Keratinocyte (primary cell): ENCODE results near the gene SCARB1.

Source experiments
- CTCF ChIP-seq, 3 experiments: IDR thresholded peaks in 1 of 3; conservative IDR thresholded peaks in 1 of 3; optimal IDR thresholded peaks in 1 of 3; 2 replicates in 2 of 3; 3 replicates in 1 of 3; pipeline versions ENCODE3 to v1.5.1; 2011; ENCODE audit warnings: low read length in 3 of 3, mild to moderate bottlenecking in 3 of 3, moderate library complexity in 2 of 3, control low read depth in 1 of 3, inconsistent platforms in 1 of 3; ENCODE audit not compliant: insufficient read depth in 2 of 3; ENCODE audit errors: extremely low read depth in 1 of 3
- EZH2 ChIP-seq: IDR thresholded peaks from one replicate; pipeline ENCODE4 v1.6.1; 2012; ENCODE audit warnings: inconsistent platforms, mild to moderate bottlenecking, low read length, moderate library complexity

DNA sequence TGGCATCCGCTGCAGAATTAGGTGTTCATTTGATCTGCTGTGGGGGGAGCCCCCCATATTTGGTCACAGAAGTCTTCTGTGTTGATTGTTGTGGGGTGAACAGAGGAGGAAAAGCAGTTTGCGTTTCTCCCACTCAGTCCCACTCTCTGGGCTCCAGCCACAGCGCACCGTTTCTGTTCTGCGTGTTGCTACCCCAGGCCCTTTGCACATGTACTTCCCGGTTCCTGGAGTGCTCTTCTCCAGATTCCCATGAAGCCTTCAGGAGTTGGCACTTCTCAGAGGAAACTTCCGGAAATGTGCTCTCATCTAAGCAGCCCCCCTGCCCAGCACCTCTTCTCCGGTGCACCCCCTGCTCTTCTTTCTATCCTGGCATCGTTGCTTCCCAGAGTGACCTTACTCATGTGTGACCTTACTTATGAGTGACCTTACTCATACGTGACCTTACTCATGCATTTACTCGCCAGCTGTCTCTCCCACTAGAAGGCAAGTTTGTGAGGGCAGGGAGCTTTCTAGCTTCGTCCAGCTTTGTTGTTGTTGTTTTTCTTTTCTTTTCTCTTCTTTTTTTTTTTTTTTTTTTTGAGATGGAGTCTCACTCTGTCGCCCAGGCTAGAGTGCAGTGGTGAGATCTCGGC is 93.7 kb downstream of the SCARB1 start:
- TF ChIP-seq CTCF (optimal IDR thresholded peaks at IDR 0.05 in 1 of 3, IDR thresholded peaks at IDR 0.05 in 1 of 3, conservative IDR thresholded peaks at IDR 0.05 in 1 of 3; ENCODE audit: extremely low read depth in 1 of 3, insufficient read depth in 2 of 3, low read length in 3 of 3): no peak
- no peak for TF ChIP-seq EZH2
